PC-9 (cell line): Measurements from ENCODE around the gene NRG3. TPM values are rescaled to one million over a fixed set of nuclear protein-coding genes. Genes with fewer than 3 reads are reported as not detected.

Experiments
- BruUV-seq: library from RNA; stranded (reverse); fragments of 400-500 nt; replicated peaks from 2 replicates; lab custom pipeline; 2021; lab: Mats Ljungman, UMichigan
- CTCF ChIA-PET: fragments of 300-600 bp; sonication (Branson Sonifier 250); formaldehyde crosslinking; loops from one replicate; lab custom pipeline; 2022; ENCODE audit warnings: antibody characterized with exemption; lab: Charles Lee
- POLR2A ChIA-PET: fragments of 300-600 bp; sonication (Branson Sonifier 250); formaldehyde crosslinking; loops from one replicate; lab custom pipeline; 2022; ENCODE audit warnings: antibody characterized with exemption; ENCODE audit not compliant: unreplicated experiment; lab: Charles Lee
- DNase-seq, 2 experiments: peaks; one replicate each; pipeline versions ENCODE4 v3.0.0 to v3.0.0-alpha.2; 2015 to 2022; ENCODE audit warnings: mixed read lengths in 1 of 2
- H2AFZ ChIP-seq: fragments of 200-600 bp; sonication (generic); 2 replicates; pipeline ENCODE4 v1.8.1; 2017; ENCODE audit warnings: antibody characterized with exemption
- H3F3A ChIP-seq: fragments of 200-600 bp; sonication (generic); 2 replicates; pipeline ENCODE4 v1.8.1; 2017; ENCODE audit warnings: antibody characterized with exemption, mild to moderate bottlenecking, low read depth; ENCODE audit not compliant: insufficient read depth
- H3K27ac ChIP-seq: fragments of 200-600 bp; sonication (generic); 2 replicates; pipeline ENCODE4 v1.6.1; 2016; ENCODE audit warnings: mixed run types
- H3K27me3 ChIP-seq: fragments of 200-600 bp; sonication (generic); 2 replicates; pipeline ENCODE4 v1.6.1; 2016; ENCODE audit warnings: low read depth, mixed run types; ENCODE audit not compliant: insufficient read depth
- H3K36me3 ChIP-seq: fragments of 200-600 bp; sonication (generic); 2 replicates; pipeline ENCODE4 v1.6.1; 2016; ENCODE audit warnings: low read depth, mixed run types
- H3K4me1 ChIP-seq: fragments of 200-600 bp; sonication (generic); replicated peaks from 2 replicates; pipeline ENCODE4 v1.6.1; 2016; ENCODE audit warnings: mixed run types; ENCODE audit not compliant: insufficient read depth
- H3K4me2 ChIP-seq: fragments of 200-600 bp; sonication (generic); 2 replicates; pipeline ENCODE4 v1.6.1; 2017; ENCODE audit warnings: mixed run types
- H3K4me3 ChIP-seq: fragments of 200-600 bp; sonication (generic); 2 replicates; pipeline ENCODE4 v1.6.1; 2016; ENCODE audit warnings: mixed run types
- H3K79me2 ChIP-seq: fragments of 200-600 bp; sonication (generic); 2 replicates; pipeline ENCODE4 v1.6.1; 2017; ENCODE audit warnings: low read depth, mixed run types
- H3K9me2 ChIP-seq: fragments of 200-600 bp; sonication (generic); 2 replicates; pipeline ENCODE4 v1.8.1; 2017; ENCODE audit warnings: mild to moderate bottlenecking; ENCODE audit not compliant: insufficient read depth
- H3K9me3 ChIP-seq: fragments of 200-600 bp; sonication (generic); 2 replicates; pipeline ENCODE4 v1.8.1; 2016; ENCODE audit warnings: low read depth; ENCODE audit not compliant: insufficient read depth
- H4K20me1 ChIP-seq: fragments of 200-600 bp; sonication (generic); 2 replicates; pipeline ENCODE4 v1.8.1; 2017; ENCODE audit not compliant: insufficient read depth
- CTCF ChIP-seq: fragments of 200-600 bp; sonication (generic); conservative IDR thresholded peaks from 2 replicates; pipeline ENCODE4 v1.6.1; 2017; ENCODE audit warnings: mixed run types, antibody characterized with exemption, mild to moderate bottlenecking, moderate library complexity
- EZH2 ChIP-seq: fragments of 200-600 bp; sonication (generic); IDR thresholded peaks from 2 replicates; pipeline ENCODE4 v1.8.0; 2017; ENCODE audit warnings: antibody characterized with exemption, low read depth
- intact Hi-C: fragments of 100-400 bp; cut with micrococcal nuclease; formaldehyde crosslinking; loops from one replicate; pipeline ENCODE4 v1.10.0; 2022; ENCODE audit not compliant: unreplicated experiment
- total RNA-seq: library from RNA; stranded (reverse); gene quantifications from 2 replicates; pipeline ENCODE4 v1.2.3, GENCODE V29; 2021

NRG3 gene
- total RNA-seq, 1 experiment from 2014 or later: not detected

- intact Hi-C loops: no loop called here
- no peak for TF ChIP-seq EZH2
- TF ChIP-seq CTCF: no peak
- no TSS peak for BruUV-seq
- no peaks in the 10 kb centered on the region for H3F3A ChIP-seq
- H3K27ac ChIP-seq: no peak overlapping the region
- H3K4me1 ChIP-seq: no peaks in the 10 kb centered on the region
- H3K9me2 ChIP-seq: no peaks in the 10 kb centered on the region
- no peaks in the 10 kb centered on the region for H3K36me3 ChIP-seq
- POLR2A ChIA-PET: no interaction called here
- H3K27me3 ChIP-seq: peaks cover 4% of the 10 kb centered on the region; the same call in 1 of the 2 replicates
- H3K9me3 ChIP-seq: no peaks in the 10 kb centered on the region
- no peaks in the 10 kb centered on the region for H3K79me2 ChIP-seq
- DNase-seq: no peak
- no peak overlapping the region for H2AFZ ChIP-seq
- H4K20me1 ChIP-seq: no peaks in the 10 kb centered on the region
- CTCF ChIA-PET: no interaction called here
- H3K4me2 ChIP-seq: no peak overlapping the region
- no peak overlapping the region for H3K4me3 ChIP-seq
Observed at GRCh38 chr10:82319074-82319473, 444.1 kb downstream of the NRG3 start.

GRCh38 chr10:82319562-82319961 lies 444.6 kb downstream of the NRG3 start:
- Histone ChIP-seq H3K36me3 (no peaks in the 10 kb centered on the region), H4K20me1 (no peaks in the 10 kb centered on the region), H3K27me3 (peaks cover 4% of the 10 kb centered on the region; the same call in 1 of the 2 replicates), H3K27ac (no peak overlapping the region), H3K9me2 (no peaks in the 10 kb centered on the region), H3K4me3 (no peak overlapping the region), H3K9me3 (no peaks in the 10 kb centered on the region), H3K4me1 (no peaks in the 10 kb centered on the region), H3K4me2 (no peak overlapping the region), H3K79me2 (no peaks in the 10 kb centered on the region), H3F3A (no peaks in the 10 kb centered on the region), H2AFZ (no peak overlapping the region)
- no peak for DNase-seq
- intact Hi-C loops: no loop called here
- CTCF ChIA-PET: no interaction called here
- POLR2A ChIA-PET: no interaction called here
- TF ChIP-seq EZH2 (no peak), CTCF (no peak)
- BruUV-seq: no TSS peak

- Histone ChIP-seq H3K9me2 (no peaks in the 10 kb centered on the region), H2AFZ (no peak overlapping the region), H3K36me3 (no peaks in the 10 kb centered on the region), H4K20me1 (no peaks in the 10 kb centered on the region; the same call in 1 of the 2 replicates), H3F3A (no peaks in the 10 kb centered on the region), H3K9me3 (no peaks in the 10 kb centered on the region), H3K4me3 (no peak overlapping the region), H3K27me3 (peaks cover 1% of the 10 kb centered on the region; the same call in 1 of the 2 replicates), H3K4me1 (no peaks in the 10 kb centered on the region), H3K79me2 (no peaks in the 10 kb centered on the region), H3K27ac (no peak overlapping the region), H3K4me2 (no peak overlapping the region)
- CTCF ChIA-PET: no interaction called here
- no peak for DNase-seq
- BruUV-seq: no TSS peak
- POLR2A ChIA-PET: no interaction called here
- intact Hi-C loops: no loop called here
- TF ChIP-seq CTCF (no peak), EZH2 (no peak)
Observed at GRCh38 chr10:82321724-82322123, 446.7 kb downstream of the NRG3 start.
